ENCODE measurements around the gene TRPM3.

DNA sequence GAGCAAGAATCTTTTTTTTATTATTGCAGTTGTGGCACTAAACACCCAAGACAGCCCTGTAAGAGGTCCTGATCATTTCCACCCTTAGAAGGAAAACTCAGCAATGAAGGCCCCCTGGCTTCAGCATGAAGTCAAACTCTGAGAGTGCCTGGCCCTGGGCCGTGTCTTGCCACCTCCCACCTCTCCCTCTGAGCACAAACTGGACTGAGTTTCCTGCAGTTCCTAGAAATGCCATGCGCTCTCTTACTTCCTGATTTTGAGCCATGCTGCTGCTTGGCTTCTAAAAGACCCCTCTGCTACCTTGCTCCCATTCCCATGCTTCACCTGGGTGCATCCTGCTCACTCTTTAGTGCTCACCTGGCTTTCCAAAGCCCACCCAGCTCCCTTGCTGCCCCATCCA, 566.5 kb downstream of the TRPM3 start:
- TF ChIP-seq, protein P1, sequence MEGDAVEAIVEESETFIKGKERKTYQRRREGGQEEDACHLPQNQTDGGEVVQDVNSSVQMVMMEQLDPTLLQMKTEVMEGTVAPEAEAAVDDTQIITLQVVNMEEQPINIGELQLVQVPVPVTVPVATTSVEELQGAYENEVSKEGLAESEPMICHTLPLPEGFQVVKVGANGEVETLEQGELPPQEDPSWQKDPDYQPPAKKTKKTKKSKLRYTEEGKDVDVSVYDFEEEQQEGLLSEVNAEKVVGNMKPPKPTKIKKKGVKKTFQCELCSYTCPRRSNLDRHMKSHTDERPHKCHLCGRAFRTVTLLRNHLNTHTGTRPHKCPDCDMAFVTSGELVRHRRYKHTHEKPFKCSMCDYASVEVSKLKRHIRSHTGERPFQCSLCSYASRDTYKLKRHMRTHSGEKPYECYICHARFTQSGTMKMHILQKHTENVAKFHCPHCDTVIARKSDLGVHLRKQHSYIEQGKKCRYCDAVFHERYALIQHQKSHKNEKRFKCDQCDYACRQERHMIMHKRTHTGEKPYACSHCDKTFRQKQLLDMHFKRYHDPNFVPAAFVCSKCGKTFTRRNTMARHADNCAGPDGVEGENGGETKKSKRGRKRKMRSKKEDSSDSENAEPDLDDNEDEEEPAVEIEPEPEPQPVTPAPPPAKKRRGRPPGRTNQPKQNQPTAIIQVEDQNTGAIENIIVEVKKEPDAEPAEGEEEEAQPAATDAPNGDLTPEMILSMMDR (conservative IDR thresholded peaks at IDR 0.05; ENCODE audit: low read depth, low read length) = no peak
- TF ChIP-seq EZH2 (IDR thresholded peaks at IDR 0.05; ENCODE audit: low read length, unreplicated experiment) (no peak), EZH2phosphoT487 (IDR thresholded peaks at IDR 0.05; ENCODE audit: borderline replicate concordance, low read length) (no peak)

Measured in PC-3 (cell line).